HL-60/S4 (cell line): ENCODE results near the gene C1orf74.

ENCODE experiments used
- in situ Hi-C: fragments of 300-500 bp; cut with MboI; formaldehyde crosslinking; loops from 2 replicates; pipeline ENCODE4 v1.14.3; 2022; ENCODE audit warnings: low sequenced_read_pairs

The C1orf74 gene

DNA sequence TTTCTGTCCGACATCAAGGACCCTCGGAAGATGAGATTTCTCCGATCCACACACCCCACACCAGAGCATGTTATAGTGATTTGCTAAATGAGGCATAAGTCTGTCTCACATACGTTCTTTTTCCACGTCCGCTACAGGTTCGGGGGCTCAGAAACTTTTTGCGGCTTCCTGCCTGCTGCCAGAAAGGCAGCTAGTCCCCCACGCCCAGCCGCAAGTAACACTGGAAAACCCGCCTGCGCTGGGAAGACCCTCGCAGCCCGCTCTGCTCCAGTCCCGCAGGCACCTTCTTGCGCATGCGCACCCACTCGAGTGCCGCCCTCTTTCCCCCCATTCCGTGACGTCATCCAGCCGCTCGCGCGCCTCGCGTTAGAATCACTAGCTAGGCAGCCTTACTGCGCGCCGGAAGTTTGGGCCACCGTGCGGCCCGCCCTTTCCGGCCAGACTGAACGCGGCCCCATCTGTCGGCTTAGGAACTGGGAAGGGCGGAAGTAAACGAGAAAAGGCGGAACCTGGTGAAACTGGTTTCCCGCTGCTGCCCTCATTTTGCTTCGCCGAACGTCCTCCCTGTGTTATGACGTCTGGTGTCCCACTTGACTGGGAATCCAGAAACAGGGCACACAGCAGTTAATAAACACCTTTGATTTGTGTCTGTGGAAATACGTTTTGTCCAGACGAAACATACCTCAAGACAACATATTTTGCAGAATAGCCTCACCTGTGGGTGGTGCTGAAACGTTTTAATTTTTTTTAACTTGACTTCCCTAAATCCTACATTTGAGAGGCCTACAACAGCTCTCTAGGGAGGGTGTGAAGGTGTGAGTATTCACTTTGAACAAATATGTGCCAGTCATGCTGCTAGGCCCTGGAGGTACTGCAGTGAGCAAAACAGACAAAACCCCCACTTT, at the start of gene C1orf74:
Gene C1orf74, minus strand, starts transcription at position 295 of the 905 bp plus-strand sequence. CDS start 925 bp downstream, outside the sequence.
- in situ Hi-C loops: no loop called here

DNA sequence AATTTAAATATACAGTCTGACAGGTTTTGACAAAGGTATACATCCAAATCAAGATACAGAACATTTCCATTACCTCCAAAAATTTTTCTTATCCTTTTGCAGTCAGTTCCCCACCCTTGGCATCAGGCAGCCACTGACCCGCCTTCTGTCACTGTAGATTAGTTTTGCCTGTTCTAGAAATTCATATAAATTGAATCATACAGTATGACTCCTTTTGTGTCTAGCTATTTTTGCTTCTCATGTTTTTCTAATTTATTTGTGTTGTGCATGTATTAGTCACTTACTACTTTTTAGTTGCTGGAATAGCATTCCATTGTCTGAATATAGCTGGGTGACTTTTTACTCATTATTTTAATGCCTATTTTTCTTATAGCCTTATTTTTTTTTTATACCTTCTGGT, 47.3 kb upstream of the C1orf74 start:
- in situ Hi-C loops: no loop called here

DNA sequence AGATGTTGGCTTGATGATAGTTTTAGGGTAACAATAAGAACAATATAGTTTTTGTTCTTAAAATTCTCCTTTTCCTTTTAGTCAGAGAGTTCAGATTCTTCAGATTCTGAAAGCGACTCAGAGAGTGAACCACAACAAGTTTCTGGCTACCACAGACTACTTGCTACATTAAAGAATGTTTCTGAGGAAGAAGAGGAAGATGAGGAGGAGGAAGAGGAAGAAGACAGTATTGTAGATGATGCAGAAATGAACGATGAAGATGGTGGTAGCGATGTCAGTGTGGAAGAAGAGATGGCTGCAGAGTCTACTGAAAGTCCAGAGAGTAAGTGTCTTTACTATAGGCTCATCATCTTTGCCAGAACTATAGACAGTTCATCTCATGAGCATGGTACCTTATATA, 46.4 kb upstream of the C1orf74 start:
- in situ Hi-C loops: no loop called here

DNA sequence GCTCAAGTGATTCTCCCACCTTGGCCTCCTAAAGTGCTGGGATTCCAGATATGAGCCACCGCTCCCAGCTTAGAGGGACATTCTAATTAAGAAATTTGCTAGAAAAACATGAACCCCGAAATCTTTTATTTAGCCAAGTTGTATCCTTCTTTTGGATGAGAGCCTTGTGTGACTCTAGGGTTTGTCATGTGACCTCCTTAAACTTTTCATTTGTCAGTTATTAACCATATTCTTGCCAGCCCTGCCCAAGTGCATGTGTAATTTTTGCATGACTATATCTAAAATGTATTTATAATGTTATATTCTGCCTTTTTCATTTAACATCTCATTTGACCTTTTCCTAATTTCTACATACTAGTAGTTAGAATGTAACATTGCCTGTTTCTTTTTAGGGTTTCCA, 45.4 kb upstream of the C1orf74 start:
- in situ Hi-C loops: no loop called here

DNA sequence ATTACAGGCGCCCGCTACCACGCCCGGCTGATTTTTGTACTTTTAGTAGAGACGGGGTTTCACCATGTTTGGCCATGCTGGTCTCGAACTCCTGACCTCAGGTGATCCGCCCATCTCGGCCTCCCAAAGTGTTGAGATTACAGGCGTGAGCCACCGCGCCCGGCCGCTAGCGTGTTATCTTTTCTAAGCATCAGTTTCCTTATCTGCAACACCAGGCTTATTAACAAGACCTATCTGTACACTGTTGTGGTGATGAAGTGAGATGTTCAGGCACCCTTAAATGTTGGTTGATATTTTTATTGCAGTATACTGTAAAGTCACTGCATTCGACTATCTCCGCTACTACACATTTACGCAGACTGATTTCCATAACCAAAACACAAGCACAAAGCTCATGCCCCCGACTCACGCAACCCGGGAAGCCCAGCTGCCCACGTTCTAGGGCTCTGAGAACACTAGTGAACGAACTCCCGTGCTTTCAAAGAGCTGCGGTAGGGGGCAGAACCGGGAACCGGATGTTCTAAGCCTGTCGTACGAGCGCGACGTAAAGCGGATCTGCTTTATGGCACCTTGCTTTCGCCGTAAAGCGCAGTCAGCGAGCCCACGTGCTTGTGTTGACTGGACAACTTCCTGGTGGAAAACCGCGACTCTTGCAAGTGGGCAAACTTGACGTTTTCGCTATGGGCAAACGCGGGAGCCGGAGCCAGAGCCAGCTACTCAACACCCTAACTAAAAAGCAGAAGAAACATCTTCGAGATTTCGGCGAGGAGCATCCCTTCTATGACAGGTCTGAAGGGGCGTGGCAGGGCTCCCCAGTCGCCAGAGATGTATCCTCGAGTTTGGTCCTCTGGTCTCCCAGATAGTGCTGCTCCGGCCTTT, 43.3 kb upstream of the C1orf74 start, which contains the start of gene UTP25:
Gene UTP25, plus strand, starts transcription at position 589 of the 879 bp plus-strand sequence. Its CDS starts 92 bp downstream, at position 681.
- in situ Hi-C loops: no loop called here

DNA sequence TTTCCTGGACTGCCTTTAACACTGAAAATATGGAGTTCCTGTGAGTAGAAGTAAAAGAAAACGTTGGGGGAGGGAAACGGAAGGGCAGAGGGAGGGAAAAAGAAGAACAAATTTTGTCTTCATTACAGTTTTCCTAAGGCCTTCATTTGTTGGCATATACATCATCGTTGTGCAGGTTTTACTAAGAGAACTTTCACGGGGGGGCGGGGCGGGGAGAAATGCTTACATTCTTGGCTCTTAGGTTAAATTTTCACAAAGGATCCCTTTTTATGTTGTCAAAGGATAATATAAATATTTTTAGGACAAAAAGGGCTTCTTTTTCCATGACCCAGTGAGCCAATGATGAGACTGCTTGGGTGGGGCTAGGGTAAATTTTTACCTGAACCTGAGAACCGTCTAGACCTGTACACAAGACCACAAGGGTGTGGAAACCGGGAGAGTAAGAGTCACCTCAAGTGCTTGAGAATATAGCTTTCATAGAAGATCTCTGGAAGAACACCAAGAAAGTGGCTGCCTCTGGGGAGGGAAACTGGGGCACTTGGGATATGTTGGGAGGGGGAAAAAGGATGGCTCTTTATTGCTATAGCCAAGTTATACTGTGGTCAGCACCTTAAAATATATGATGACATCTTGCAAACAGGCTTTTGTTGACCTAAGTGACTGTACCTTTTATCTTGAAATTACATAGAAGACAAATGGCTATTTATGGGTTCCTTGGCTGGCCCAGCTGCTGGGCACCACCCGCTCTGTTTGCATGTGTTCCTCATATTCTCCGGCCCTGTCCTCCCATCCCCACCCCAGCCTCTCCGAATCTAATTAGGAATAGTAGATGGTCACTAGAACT, 41.5 kb upstream of the C1orf74 start:
- in situ Hi-C loops: no loop called here

DNA sequence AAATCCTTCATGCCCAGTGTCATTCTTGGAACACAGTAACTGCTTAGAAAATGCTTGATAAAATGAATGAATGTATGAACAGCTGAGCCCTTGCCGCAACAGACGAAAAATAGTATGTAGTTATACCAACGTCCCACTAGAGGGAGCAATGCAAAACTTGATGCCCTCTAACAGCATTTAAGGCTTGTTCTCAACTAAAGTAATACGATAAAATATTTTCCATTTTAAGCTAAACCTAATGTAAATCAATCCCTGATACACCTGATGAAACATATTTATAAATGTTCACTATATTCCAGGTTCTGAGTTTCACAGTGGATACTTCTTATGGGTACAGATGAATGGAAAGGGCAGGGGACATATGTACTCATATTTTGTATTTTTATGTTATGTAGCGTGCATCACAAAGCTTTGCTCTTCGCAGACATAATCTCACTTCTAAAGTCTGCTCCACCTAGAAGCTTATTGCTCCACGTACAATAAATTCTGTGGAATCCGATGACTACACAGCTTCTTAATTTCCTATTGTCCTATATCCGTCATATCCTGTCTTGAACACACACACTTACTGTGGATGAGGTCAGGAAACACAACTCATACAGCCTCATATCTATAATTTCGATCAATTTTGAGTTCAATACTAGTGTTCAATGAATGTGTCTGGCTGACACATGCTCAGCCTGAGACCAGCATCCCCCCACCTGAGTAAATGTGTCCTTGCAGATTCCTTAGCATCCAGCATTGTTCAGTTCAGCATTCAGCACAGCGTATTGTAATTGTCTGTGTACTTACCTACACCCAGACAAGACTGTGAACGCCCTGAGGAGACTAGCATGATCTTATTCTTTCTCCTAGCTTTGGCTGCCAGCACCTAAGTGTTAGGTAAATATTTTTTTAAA, 39.0 kb upstream of the C1orf74 start:
- in situ Hi-C loops: no loop called here

DNA sequence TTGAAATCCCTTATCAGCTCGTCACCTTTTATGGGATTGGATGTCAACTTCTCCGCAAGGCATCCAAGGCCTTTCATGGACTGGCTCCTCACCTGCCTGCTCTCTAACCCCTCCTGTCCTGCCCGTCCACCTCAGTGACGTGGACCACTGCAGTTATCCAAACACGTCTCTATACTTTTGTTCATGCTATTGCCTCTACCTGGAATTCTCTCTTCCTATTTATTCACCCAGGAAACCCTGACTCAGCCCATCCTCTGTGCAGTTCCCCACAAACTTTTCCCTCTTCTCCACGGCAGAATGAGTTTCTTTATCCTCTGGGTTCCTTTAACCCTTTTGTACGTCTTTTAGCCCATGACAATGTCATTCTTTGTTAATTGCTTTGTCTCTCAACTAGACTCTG, 38.3 kb upstream of the C1orf74 start:
- in situ Hi-C loops: no loop called here

DNA sequence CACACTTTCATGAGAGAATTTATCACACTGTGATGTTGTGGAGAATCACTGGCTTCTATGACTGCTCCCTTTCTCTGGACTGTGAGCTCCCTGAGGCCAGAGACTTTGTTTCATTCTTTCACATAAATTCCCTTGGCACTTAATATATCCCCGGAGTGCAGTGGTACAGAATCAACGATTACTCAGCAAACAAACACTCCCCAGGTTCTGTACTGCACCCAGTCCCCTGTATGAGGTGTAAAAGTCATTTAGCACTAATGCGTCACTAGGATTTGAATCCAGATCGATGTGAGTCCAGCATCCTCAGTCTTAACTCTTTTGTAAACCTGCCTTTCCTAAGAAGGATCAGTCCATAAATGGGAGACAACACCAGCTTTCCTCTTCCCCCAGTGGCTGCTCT, 36.6 kb upstream of the C1orf74 start:
- in situ Hi-C loops: no loop called here

DNA sequence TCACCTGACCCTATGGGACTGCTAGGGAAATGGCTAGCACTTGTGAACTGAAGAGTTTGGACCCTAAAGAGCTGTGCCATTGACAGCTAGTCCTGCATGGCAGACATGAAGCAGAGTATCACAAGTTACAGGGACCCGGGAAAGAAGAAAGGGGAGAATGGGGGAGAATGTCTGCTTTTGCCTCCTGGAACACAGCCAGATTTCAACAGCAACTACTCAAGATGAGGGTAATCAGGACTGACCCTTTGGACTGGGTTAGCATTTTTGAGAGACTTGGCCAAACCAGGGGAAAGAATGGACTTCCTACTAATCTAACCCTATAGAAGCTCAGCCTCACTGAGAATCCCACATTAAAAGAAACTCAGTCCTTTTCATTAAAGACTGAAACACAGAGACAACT, 34.7 kb upstream of the C1orf74 start:
- in situ Hi-C loops: no loop called here

DNA sequence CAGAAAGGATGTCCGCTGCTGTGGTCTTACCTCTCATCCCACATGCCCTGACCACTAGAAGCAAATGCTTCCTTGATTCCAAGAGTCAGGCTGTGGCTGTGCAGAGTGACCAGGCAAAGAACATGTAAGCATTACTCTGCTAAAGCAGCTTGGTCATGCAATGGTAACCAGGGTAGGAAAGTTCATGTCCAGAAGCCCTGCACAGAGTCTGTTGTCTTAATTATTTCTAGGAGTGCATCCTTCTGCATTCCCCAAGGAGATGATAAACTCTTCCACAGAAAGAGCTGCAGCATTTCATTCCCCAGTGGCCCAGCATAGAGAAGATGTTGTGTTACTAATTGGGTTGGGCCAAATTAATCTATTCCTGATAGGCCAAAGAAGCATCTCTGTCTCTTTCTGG, 33.3 kb upstream of the C1orf74 start:
- in situ Hi-C loops: no loop called here

DNA sequence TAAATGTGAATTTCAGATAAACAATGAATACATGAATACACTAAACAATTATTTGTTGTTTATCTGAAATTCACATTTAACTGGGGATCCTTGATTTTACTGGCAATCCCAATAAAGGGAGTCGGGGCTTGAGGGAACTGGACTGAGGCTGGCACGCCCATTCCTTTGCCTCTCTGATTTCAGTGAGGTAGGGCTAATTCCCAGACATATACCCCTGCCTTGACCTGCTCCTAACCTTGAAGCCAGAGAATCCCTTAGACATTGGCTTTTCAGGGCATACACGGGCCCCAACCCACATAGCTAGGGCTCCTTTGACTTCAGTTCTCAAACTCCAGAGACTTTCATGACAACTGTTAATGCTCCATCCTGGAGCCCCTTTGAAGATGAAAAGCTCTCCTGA, 32.6 kb upstream of the C1orf74 start:
- in situ Hi-C loops: no loop called here

DNA sequence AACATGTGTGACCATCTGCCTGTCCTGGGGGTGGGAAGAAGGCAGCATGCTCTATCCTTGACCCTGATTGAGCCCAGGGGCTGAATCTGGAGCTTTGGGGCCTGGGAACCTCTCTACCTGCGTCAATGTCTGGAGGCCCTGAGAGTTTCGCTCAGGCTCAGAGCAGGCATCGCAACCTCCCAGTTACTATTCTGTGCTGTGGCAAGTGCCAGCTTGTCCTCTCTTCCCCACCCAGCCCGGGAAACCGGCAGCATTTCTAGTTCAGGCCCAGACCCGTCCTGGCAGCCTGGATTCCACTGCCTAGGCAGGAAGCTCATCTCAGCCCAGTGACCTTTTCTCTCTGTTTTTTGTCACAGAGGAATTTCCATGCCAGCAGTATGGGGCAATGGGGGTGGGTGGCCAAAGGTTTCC, 31.6 kb upstream of the C1orf74 start:
- in situ Hi-C loops: no loop called here

DNA sequence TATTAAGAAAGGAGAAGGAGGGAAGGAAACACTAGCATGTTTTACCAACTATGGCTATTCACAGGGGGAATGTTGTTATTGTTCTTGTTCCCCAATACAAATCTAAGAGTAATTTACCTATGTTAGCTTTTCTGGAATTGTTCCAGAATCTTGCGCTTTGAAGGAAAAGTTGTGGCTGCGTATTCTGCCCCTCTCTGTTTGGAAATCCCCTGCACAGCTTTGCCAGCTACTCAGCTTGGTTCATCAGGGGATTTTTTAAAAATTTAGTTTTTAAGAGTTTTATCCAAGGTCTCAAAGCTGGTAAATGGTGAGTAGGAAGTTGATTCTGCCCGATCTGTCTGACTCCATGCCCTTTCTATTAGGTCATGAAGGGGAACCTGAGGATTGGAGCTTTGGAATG, 31.1 kb upstream of the C1orf74 start:
- in situ Hi-C loops: no loop called here

DNA sequence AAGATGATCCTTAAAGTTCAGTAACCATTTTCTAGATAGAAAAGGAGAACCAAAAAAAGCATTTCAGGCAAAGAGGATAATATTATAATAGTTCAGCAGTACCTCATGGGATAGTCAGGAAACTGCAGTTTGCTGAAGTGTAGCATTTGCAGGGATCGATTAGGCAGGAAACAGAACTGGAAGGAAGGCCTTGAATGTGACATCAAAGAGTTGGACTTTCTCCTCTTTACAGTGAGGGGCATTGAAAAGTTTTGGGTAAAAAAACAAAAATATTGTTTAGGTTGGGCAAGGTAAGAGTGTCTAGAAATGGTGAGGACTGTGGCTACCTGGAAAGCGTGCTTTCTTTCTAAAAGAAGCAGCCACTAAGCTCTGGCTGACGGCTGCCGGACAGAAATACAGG, 29.5 kb upstream of the C1orf74 start:
- in situ Hi-C loops: no loop called here

DNA sequence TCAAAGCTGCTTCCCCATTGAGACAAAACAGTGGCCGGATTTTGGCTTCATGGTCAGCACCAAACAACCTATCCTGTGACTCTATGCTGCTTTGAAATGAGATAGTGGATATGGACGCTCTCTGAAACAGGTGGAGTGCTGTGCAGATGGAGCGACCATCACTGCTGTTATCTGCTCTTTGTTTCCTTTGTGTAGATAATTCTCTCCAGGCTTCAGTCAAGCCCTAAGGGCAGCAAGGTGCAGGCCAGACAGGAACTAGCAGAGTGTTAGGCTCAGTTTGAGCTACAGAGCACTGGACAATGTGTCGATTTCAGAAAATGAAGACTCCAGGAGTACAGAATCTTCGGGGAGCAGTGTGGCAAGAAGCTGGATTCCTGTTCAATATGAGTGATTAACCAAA, 26.4 kb upstream of the C1orf74 start:
- in situ Hi-C loops: no loop called here

DNA sequence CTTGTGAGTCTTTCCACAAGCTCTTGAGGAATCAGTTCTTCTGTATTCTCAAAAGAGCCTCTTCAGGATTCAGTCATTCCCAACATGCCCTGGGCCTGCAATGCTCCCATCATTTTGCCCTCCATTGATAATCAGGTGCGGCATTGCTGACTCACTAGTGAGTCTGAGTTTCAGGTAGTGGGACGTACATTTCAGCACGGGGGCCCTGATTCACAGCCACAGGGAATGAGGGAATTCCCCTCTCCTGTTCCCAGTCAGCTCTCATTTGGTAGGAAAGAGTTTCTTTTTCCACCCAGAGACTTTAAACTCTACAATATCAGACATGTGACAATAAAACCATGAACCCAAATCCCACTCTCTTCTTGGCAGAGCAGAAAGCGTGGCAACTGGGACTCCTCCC, 25.3 kb upstream of the C1orf74 start:
- in situ Hi-C loops: no loop called here

DNA sequence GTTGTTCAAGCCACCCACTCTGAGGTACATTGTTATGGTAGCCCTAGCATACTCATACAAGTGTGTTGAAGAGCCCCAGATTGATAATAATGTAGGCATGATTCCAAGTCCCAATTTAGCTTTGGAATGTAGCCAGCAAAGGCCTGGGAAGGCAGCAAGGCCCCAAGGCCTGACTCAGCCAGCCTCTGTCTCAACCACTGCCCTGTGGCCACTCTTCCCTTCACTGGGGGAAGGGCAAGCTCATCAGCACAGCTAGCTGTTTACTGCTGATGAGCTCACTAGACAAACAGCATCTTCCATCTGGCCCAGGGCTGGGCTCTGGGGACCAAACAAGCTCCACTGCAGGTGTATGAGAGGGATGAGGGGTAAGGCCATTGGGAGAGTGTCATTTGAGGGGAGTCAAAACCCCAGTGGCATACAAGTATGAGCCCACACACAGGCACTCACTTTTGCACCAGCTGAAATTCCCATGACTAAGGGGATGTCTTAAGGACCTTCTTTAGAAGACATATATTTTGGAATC, 23.8 kb upstream of the C1orf74 start:
- in situ Hi-C loops: no loop called here

DNA sequence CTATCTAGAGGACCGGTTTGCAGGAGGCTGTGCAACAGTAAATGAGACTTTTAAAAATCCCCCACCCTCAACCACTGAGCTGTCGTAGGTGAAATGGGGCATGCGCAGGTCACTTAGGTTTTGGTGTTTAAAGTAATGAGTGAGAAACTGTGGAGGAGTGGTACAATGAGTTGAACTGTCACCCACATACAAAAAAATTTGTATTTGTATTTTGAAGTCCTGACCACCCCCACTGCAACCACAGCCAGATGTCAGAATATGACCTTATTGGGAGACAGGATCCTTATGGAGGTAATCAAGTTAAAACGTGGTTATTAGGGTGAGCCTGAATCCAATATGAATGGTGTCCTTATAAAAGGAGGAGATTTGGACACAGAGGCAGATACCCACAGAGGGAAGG, 23.1 kb upstream of the C1orf74 start:
- in situ Hi-C loops: no loop called here
